ENCODE results near the gene CA9. TPM values are rescaled to one million over a fixed set of nuclear protein-coding genes. Genes with fewer than 3 reads are reported as not detected.

Gene CA9
- total and polyA plus RNA-seq, 9 of the 15 experiments (the other 6 are each of a cell fraction or from before 2014, with no cell fraction given) = 0.15 to 10.6 (median 0.60) TPM; not detected in 4

DNA sequence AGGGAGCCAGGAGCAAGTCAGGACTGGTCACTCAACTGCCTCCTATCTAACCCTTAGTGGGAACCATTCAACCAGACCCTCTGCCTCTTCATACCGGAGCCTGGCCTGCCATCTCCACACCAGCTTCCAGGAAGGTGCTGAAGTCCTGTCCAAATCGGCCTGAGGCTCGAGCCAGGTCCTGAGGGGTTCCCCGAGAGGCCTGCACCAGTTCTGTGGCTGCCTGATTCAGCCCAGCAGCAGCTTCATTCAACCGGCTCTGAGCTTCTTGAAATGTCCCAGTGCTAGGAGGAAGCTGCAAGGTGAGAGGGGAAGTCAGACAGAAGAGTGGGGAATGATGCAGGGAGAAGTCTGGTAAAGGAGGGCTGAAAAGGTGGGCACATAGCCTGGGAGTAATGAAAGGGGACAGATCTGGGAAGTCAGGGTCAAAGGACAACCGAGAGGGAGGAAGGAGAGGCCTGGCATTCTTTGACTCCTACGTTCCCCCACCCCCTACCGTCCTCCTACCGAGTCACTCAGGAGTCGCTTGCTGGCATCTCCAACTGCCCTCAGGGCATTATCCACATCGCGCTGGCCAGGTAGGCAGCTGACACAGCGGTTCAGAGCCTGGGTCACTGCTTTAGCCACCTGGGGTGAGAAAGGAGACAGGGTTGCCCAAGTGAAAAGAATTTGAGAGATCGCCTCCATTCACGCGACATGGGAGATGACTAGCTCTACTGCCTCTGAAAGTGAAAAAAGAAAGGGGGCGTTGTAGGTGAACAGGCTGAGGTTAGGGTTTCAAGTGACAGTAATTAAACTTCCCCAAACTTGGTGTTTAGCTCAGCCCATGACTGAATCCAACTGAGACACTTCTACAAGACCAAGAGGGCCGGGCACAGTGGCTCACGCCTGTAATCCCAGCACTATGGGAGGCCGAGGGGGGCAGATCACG is 38.0 kb downstream of the CA9 start (continued):
- TF ChIP-seq POLR2A (conservative IDR thresholded peaks at IDR 0.05) = no peak
- TF ChIP-seq MXI1 (IDR thresholded peaks at IDR 0.05; ENCODE audit: low read depth, low read length) = no peak

DNA sequence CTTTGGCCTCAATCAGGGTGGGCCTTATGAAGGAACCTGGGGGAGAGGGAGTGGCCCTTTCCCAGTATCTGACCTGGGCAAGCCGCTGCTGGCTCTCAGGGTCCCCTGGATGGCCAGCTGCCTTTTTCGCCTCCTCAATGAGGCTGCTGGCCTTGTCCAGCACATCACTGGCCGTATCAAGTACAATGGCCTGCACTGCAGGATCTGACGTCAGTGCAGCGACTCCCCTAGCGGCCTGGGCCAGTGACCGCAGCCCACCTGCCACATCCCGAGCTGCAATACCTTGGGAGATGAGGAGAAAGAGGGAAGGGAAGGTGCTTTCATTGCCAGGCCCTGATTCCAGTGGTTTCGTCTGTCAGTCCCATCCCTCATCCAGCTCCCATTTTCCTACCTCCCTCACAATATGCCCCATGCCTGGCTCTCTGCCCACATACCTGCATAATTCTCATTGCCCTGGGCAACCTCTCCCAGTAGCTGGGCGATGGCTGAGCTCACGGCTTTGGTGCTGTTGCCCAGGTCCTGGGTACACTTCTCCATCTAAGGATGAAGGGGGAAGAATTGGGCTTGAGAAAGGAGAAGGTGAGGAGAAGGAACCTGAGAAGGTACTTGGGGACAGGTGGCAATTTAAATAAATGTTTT is 39.2 kb downstream of the CA9 start:
- POLR2A ChIA-PET = interaction anchor here (0.6 to 2.5 kb wide), 7 partner anchors 9 to 752 kb away, joined by 3 to 17 read pairs (median 4); partner anchors contain the start of genes CREB3 and TLN1

More for the DNA sequence above, 39.2 kb downstream of the CA9 start:
- Histone ChIP-seq H3K4me1 (replicated peaks in 1 of 2; ENCODE audit: control insufficient read depth in 2 of 2, insufficient read depth in 2 of 2, low read length in 2 of 2) (no peaks in the 10 kb centered on the region), H3K4me2 (ENCODE audit: insufficient read depth, low read length) (no peak overlapping the region), H2AFZ (ENCODE audit: low read depth, low read length) (no peak overlapping the region), H3K9me1 (ENCODE audit: control insufficient read depth, insufficient read depth, low read length) (no peaks in the 10 kb centered on the region), H3K9ac (ENCODE audit: insufficient read depth in 1 of 2, low read depth in 2 of 2, low read length in 2 of 2) (no peak overlapping the region), H3K27me3 (ENCODE audit: control insufficient read depth in 2 of 2, insufficient read depth in 2 of 2, low read length in 2 of 2) (no peaks in the 10 kb centered on the region), H3K36me3 (ENCODE audit: control insufficient read depth, insufficient read depth, low read length) (peaks cover 90% of the 10 kb centered on the region; the same call in 2 of the 3 replicates), H3K9me3 (replicated peaks; ENCODE audit: control insufficient read depth, insufficient read depth, low read depth, low read length) (no peaks in the 10 kb centered on the region), H4K20me1 (replicated peaks; ENCODE audit: control insufficient read depth, insufficient read depth, low read length) (no peaks in the 10 kb centered on the region), H3K4me3 (no peak overlapping the region), H3K79me2 (ENCODE audit: control insufficient read depth, insufficient read depth, low read length) (no peaks in the 10 kb centered on the region), H3K27ac (ENCODE audit: extremely low read depth, low read depth, low read length) (no peak overlapping the region)
- no TSS peak for BruUV-seq (replicated peaks)
- FAIRE-seq (no peak), DNase-seq (ENCODE audit: extremely low read depth in 1 of 4, low spot score in 3 of 4) (no peak), ATAC-seq (no peak)
- CTCF ChIA-PET (ENCODE audit: low intra/inter-chr PET ratio) = no interaction called here
- in situ Hi-C loops (cut with MboI) (no loop called here), intact Hi-C loops (cut with micrococcal nuclease) (no loop called here)
- TF ChIP-seq NR2C1 (IDR thresholded peaks at IDR 0.05) (no peak), NR2C1 (tag; IDR thresholded peaks at IDR 0.05) (no peak), ZNF589 (CRISPR knock-in tag; IDR thresholded peaks at IDR 0.05; ENCODE audit: low read depth) (no peak), RBFOX2 (IDR thresholded peaks at IDR 0.05; ENCODE audit: low read depth, low read length) (peak; percentile 15; the same call in 1 of the 2 replicates), ZNF263 (CRISPR knock-in tag; IDR thresholded peaks at IDR 0.05; ENCODE audit: borderline replicate concordance) (no peak)
- TF ChIP-seq, protein P1, sequence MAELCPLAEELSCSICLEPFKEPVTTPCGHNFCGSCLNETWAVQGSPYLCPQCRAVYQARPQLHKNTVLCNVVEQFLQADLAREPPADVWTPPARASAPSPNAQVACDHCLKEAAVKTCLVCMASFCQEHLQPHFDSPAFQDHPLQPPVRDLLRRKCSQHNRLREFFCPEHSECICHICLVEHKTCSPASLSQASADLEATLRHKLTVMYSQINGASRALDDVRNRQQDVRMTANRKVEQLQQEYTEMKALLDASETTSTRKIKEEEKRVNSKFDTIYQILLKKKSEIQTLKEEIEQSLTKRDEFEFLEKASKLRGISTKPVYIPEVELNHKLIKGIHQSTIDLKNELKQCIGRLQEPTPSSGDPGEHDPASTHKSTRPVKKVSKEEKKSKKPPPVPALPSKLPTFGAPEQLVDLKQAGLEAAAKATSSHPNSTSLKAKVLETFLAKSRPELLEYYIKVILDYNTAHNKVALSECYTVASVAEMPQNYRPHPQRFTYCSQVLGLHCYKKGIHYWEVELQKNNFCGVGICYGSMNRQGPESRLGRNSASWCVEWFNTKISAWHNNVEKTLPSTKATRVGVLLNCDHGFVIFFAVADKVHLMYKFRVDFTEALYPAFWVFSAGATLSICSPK (IDR thresholded peaks at IDR 0.05; ENCODE audit: borderline replicate concordance) = no peak
- 92% methylated on average over 10 of the region's 11 CpGs for WGBS (ENCODE audit: insufficient coverage, low coverage, missing lambda C conversion rate)

Data from K562 (cell line).